ENCODE results near the gene GAL3ST2. TPM values are rescaled to one million over a fixed set of nuclear protein-coding genes. Genes with fewer than 3 reads are reported as not detected.
"Not testable (repeated sequence)": the region's sequence is repeated elsewhere in the genome, so short reads cannot be mapped to it uniquely, and the experiment has no call there.

The GAL3ST2 gene
- total RNA-seq, 1 donor from 2014 or later: 0.84 TPM

- TF ChIP-seq CTCF (IDR thresholded peaks at IDR 0.05; ENCODE audit: unreplicated experiment): no peak
- H3K36me3 Mint-ChIP-seq (ENCODE audit: insufficient read depth): no peaks in the 10 kb centered on the region
- DNase-seq (ENCODE audit: low spot score, unreplicated experiment): peak; percentile 8
Observed at GRCh38 chr2:241798631-241799521, 22.3 kb downstream of the GAL3ST2 start.

GRCh38 chr2:241799522-241800197 lies 23.0 kb downstream of the GAL3ST2 start:
- TF ChIP-seq CTCF (IDR thresholded peaks at IDR 0.05; ENCODE audit: unreplicated experiment): no peak
- Mint-ChIP-seq H3K27me3 (peaks cover 8% of the 10 kb centered on the region), H3K9me3 (ENCODE audit: low read depth) (peaks cover 3% of the 10 kb centered on the region), H3K36me3 (ENCODE audit: insufficient read depth) (no peaks in the 10 kb centered on the region), H3K4me3 (ENCODE audit: low read depth) (no peak overlapping the region), H3K27ac (no peak overlapping the region), H3K4me1 (ENCODE audit: low read depth) (no peaks in the 10 kb centered on the region)
- DNase-seq (ENCODE audit: low spot score, unreplicated experiment): no peak

More at GRCh38 chr2:241798631-241799521, 22.3 kb downstream of the GAL3ST2 start:
- Mint-ChIP-seq H3K4me1 (ENCODE audit: low read depth) (no peaks in the 10 kb centered on the region), H3K27me3 (peaks cover 8% of the 10 kb centered on the region), H3K27ac (no peak overlapping the region), H3K9me3 (ENCODE audit: low read depth) (peaks cover 3% of the 10 kb centered on the region), H3K4me3 (ENCODE audit: low read depth) (no peak overlapping the region)

DNA sequence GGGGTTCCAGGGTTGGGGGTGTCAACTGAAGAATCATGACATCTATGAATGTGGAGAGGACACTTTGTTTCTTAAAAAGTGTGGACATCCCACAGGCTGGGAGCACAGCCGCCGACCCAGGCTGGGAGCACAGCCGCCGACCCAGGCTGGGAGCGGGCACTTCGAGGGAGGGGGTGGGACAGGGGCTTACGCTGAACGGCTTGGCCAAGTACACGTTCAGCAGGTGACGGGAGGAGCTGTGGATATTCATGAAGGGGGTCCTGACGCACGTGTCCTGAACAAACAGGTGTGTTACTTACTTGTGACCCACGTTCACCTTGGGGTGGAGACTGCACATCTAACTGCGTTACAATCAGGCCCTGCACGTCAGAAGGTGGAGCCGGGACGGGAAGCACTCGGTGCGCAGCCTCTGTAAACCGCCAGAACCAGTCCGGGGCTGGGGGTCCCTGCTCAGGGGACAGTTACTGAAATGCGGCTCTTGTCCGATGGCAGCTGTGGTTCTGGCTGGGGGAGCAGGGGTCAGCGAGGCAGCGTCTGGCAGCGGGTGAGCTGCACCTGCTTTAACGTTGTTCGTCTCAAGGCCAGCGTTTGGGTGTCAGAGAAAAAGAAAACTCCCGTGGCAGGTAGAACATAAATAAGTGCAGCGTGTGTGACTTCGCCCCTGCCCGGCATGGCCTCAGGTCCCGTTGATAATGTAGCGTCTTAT lies 23.7 kb downstream of the GAL3ST2 start:
- not testable (repeated sequence) for H3K4me1 Mint-ChIP-seq (ENCODE audit: low read depth); H3K4me3 Mint-ChIP-seq (ENCODE audit: low read depth); H3K36me3 Mint-ChIP-seq (ENCODE audit: insufficient read depth); H3K27me3 Mint-ChIP-seq; H3K27ac Mint-ChIP-seq; H3K9me3 Mint-ChIP-seq (ENCODE audit: low read depth); DNase-seq (ENCODE audit: low spot score, unreplicated experiment)

- Mint-ChIP-seq H3K9me3 (ENCODE audit: low read depth) (no peaks in the 10 kb centered on the region), H3K27ac (no peak overlapping the region), H3K27me3 (peaks cover 6% of the 10 kb centered on the region), H3K36me3 (ENCODE audit: insufficient read depth) (no peaks in the 10 kb centered on the region), H3K4me1 (ENCODE audit: low read depth) (no peaks in the 10 kb centered on the region), H3K4me3 (ENCODE audit: low read depth) (no peak overlapping the region)
- DNase-seq (ENCODE audit: low spot score, unreplicated experiment): no peak
- no peak for TF ChIP-seq CTCF (IDR thresholded peaks at IDR 0.05; ENCODE audit: unreplicated experiment)
Observed at GRCh38 chr2:241801611-241802420, 25.2 kb downstream of the GAL3ST2 start.

- no peak for TF ChIP-seq CTCF (IDR thresholded peaks at IDR 0.05; ENCODE audit: unreplicated experiment)
- Mint-ChIP-seq H3K36me3 (ENCODE audit: insufficient read depth) (no peaks in the 10 kb centered on the region), H3K4me1 (ENCODE audit: low read depth) (no peaks in the 10 kb centered on the region), H3K27ac (no peak overlapping the region), H3K9me3 (ENCODE audit: low read depth) (no peaks in the 10 kb centered on the region), H3K27me3 (peaks cover 6% of the 10 kb centered on the region), H3K4me3 (ENCODE audit: low read depth) (no peak overlapping the region)
- DNase-seq (ENCODE audit: low spot score, unreplicated experiment): no peak
Observed at GRCh38 chr2:241802421-241803318, 26.0 kb downstream of the GAL3ST2 start.

Data from progenitor cell of endocrine pancreas (in vitro differentiated cells).